SK-N-SH (cell line): ENCODE measurements around the gene MIGA2. TPM values are rescaled to one million over a fixed set of nuclear protein-coding genes. Genes with fewer than 3 reads are reported as not detected.

Experiments used
- CTCF ChIA-PET: fragments of 300-600, 350-600 bp; formaldehyde crosslinking; extraction: SDS; loops from one replicate; lab custom pipeline; 2021; lab: Yijun Ruan, JAX
- POLR2A ChIA-PET: fragments of 350-600 bp; sonication (Branson Sonifier 250); formaldehyde crosslinking; extraction: SDS; loops from one replicate; lab custom pipeline; 2020; ENCODE audit warnings: antibody characterized with exemption, inconsistent platforms; lab: Yijun Ruan, JAX
- DNase-seq: peaks from one replicate; pipeline ENCODE4 v3.0.0; 2012
- H2AFZ ChIP-seq: fragments of 200-600 bp; sonication (generic); 2 replicates; pipeline ENCODE4 v1.8.1; 2016; ENCODE audit warnings: antibody characterized with exemption, mild to moderate bottlenecking, low read depth
- H3F3A ChIP-seq: fragments of 200-600 bp; sonication (generic); replicated peaks from 2 replicates; pipeline ENCODE3; 2016; ENCODE audit warnings: antibody characterized with exemption, mild to moderate bottlenecking; ENCODE audit not compliant: insufficient read depth
- H3K27ac ChIP-seq, 2 experiments: fragments of 200-500 bp in 1 of 2; fragments of 200-600 bp in 1 of 2; sonication (Bioruptor generic) in 1 of 2; sonication (generic), shearing (Covaris generic) in 1 of 2; 2 replicates each; pipeline versions ENCODE4 v1.5.1 to v1.6.1; 2014 to 2016; ENCODE audit warnings: low read depth in 2 of 2, inconsistent platforms in 1 of 2, low read length in 1 of 2, mild to moderate bottlenecking in 1 of 2, mixed read lengths in 1 of 2
- H3K27me3 ChIP-seq: fragments of 200-600 bp; sonication (generic), shearing (Covaris generic); 2 replicates; pipeline ENCODE4 v1.6.1; 2016; ENCODE audit warnings: mixed run types; ENCODE audit not compliant: insufficient read depth
- H3K36me3 ChIP-seq, 2 experiments: fragments of 200-500 bp in 1 of 2; fragments of 200-600 bp in 1 of 2; sonication (Bioruptor generic) in 1 of 2; sonication (generic) in 1 of 2; replicated peaks in 1 of 2; 2 replicates each; pipeline versions ENCODE3 to v1.5.1; 2014 to 2016; ENCODE audit warnings: low read length in 1 of 2, mild to moderate bottlenecking in 1 of 2; ENCODE audit not compliant: insufficient read depth in 2 of 2, control insufficient read depth in 1 of 2
- H3K4me1 ChIP-seq, 2 experiments: fragments of 200-500 bp in 1 of 2; fragments of 200-600 bp in 1 of 2; sonication (Bioruptor generic) in 1 of 2; sonication (generic), shearing (Covaris generic) in 1 of 2; 2 replicates each; pipeline versions ENCODE4 v1.5.1 to v1.6.1; 2014 to 2016; ENCODE audit warnings: low read depth in 1 of 2, low read length in 1 of 2, mixed run types in 1 of 2; ENCODE audit not compliant: insufficient read depth in 2 of 2, control insufficient read depth in 1 of 2
- H3K4me2 ChIP-seq: fragments of 200-600 bp; sonication (generic), shearing (Covaris generic); 2 replicates; pipeline ENCODE4 v1.6.1; 2017; ENCODE audit warnings: mixed run types
- H3K4me3 ChIP-seq, 2 experiments: fragments of 200-500 bp in 1 of 2; fragments of 200-600 bp in 1 of 2; sonication (Bioruptor generic) in 1 of 2; sonication (generic), shearing (Covaris generic) in 1 of 2; 2 replicates each; pipeline versions ENCODE4 v1.5.1 to v1.8.1; 2014 to 2016; ENCODE audit warnings: low read depth in 2 of 2, inconsistent platforms in 1 of 2, low read length in 1 of 2, mild to moderate bottlenecking in 1 of 2, mixed read lengths in 1 of 2, moderate library complexity in 1 of 2
- H3K79me2 ChIP-seq: fragments of 200-600 bp; sonication (generic); 2 replicates; pipeline ENCODE4 v1.8.1; 2017; ENCODE audit warnings: mild to moderate bottlenecking; ENCODE audit not compliant: insufficient read depth
- H3K9ac ChIP-seq: fragments of 200-600 bp; sonication (generic); 2 replicates; pipeline ENCODE4 v1.6.1; 2017; ENCODE audit warnings: mixed run types
- H3K9me2 ChIP-seq: fragments of 200-600 bp; sonication (generic); 2 replicates; pipeline ENCODE4 v1.6.1; 2017; ENCODE audit warnings: mixed run types
- H3K9me3 ChIP-seq: fragments of 200-600 bp; sonication (generic); 2 replicates; pipeline ENCODE4 v1.6.1; 2017; ENCODE audit warnings: mixed run types, mild to moderate bottlenecking, moderate library complexity
- H4K20me1 ChIP-seq: fragments of 200-600 bp; sonication (generic); 2 replicates; pipeline ENCODE4 v1.6.1; 2017; ENCODE audit warnings: mild to moderate bottlenecking, mixed run types; ENCODE audit not compliant: insufficient read depth
- CHD2 ChIP-seq: fragments of 150-350 bp; IDR thresholded peaks from 2 replicates; pipeline ENCODE4 v1.6.1; 2018; ENCODE audit warnings: low read length; ENCODE audit not compliant: partially characterized antibody
- ELF1 ChIP-seq: IDR thresholded peaks from 2 replicates; pipeline ENCODE4 v1.4.0; 2012
- FOXJ3 ChIP-seq: sonication (generic); formaldehyde crosslinking; IDR thresholded peaks from 2 replicates; pipeline ENCODE4 v1.5.1; 2020; ENCODE audit warnings: mild to moderate bottlenecking, missing genetic modification reagents
- GABPA ChIP-seq: IDR thresholded peaks from 2 replicates; pipeline ENCODE4 v1.4.0; 2012; ENCODE audit warnings: low read depth, mild to moderate bottlenecking
- JUND ChIP-seq: IDR thresholded peaks from 2 replicates; pipeline ENCODE4 v1.4.0; 2012
- MXI1 ChIP-seq: IDR thresholded peaks from 2 replicates; pipeline ENCODE4 v1.6.1; 2012; ENCODE audit warnings: mild to moderate bottlenecking, low read depth, low read length, improper control_type of control experiment
- NRF1 ChIP-seq: IDR thresholded peaks from 2 replicates; pipeline ENCODE4 v1.6.1; 2012; ENCODE audit warnings: low read depth, mild to moderate bottlenecking, low read length
- POLR2AphosphoS5 ChIP-seq: IDR thresholded peaks from 2 replicates; pipeline ENCODE4 v1.6.1; 2012; ENCODE audit warnings: low read depth, low read length
- RFX5 ChIP-seq: IDR thresholded peaks from 2 replicates; pipeline ENCODE4 v1.6.1; 2012; ENCODE audit warnings: mild to moderate bottlenecking, improper control_type of control experiment, low read length
- SIN3A ChIP-seq: IDR thresholded peaks from 2 replicates; pipeline ENCODE4 v1.6.1; 2012; ENCODE audit warnings: low read depth, mild to moderate bottlenecking, low read length, moderate library complexity, borderline replicate concordance
- SMC3 ChIP-seq: IDR thresholded peaks from 2 replicates; pipeline ENCODE4 v1.6.1; 2012; ENCODE audit warnings: low read depth, low read length, improper control_type of control experiment
- TAF1 ChIP-seq: IDR thresholded peaks from 2 replicates; pipeline ENCODE4 v1.6.1; 2012; ENCODE audit warnings: low read depth, mild to moderate bottlenecking, low read length, moderate library complexity, borderline replicate concordance
- YY1 ChIP-seq: IDR thresholded peaks from 2 replicates; pipeline ENCODE4 v1.4.0; 2012; ENCODE audit warnings: low read depth, mild to moderate bottlenecking
- WGBS: methylation state at CpG from one replicate; pipeline ENCODE4 v1.1.6; 2017; ENCODE audit warnings: low lambda C conversion rate; 5-methylcytosine and 5-hydroxymethylcytosine counted together
- polyA plus RNA-seq, 3 experiments: library from polyadenylated mRNA; depleted of rRNA; stranded (reverse); fragments of >200 nt; gene quantifications; 2 replicates each; pipeline ENCODE4 v1.2.3, GENCODE V29; 2012
- TF ChIP-seq, protein P1 (sequence below): IDR thresholded peaks from 2 replicates; pipeline ENCODE4 v1.4.0; 2012; ENCODE audit warnings: low read depth, borderline replicate concordance
- TF ChIP-seq, protein P2 (sequence below): fragments of 150-350 bp; IDR thresholded peaks from 2 replicates; pipeline ENCODE4 v1.6.1; 2017; ENCODE audit warnings: antibody characterized with exemption, low read length, low read depth, borderline replicate concordance
- TF ChIP-seq, protein P3 (sequence below): IDR thresholded peaks from 2 replicates; pipeline ENCODE4; 2012
- TF ChIP-seq, protein P4 (sequence below): IDR thresholded peaks from 2 replicates; pipeline ENCODE4 v1.4.0; 2012; ENCODE audit warnings: low read depth

MIGA2 gene, protein sequence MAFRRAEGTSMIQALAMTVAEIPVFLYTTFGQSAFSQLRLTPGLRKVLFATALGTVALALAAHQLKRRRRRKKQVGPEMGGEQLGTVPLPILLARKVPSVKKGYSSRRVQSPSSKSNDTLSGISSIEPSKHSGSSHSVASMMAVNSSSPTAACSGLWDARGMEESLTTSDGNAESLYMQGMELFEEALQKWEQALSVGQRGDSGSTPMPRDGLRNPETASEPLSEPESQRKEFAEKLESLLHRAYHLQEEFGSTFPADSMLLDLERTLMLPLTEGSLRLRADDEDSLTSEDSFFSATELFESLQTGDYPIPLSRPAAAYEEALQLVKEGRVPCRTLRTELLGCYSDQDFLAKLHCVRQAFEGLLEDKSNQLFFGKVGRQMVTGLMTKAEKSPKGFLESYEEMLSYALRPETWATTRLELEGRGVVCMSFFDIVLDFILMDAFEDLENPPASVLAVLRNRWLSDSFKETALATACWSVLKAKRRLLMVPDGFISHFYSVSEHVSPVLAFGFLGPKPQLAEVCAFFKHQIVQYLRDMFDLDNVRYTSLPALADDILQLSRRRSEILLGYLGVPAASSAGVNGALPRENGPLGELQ
- 21.2 and 26.4 TPM in 2 replicates for polyA plus RNA-seq (2012; rRNA removed)
- 6.0 and 9.9 TPM in 2 replicates for polyA plus RNA-seq (2012; cell fraction: cytosol; rRNA removed)
- 104 and 119 TPM in 2 replicates for polyA plus RNA-seq (2012; cell fraction: nucleus; rRNA removed)

DNA sequence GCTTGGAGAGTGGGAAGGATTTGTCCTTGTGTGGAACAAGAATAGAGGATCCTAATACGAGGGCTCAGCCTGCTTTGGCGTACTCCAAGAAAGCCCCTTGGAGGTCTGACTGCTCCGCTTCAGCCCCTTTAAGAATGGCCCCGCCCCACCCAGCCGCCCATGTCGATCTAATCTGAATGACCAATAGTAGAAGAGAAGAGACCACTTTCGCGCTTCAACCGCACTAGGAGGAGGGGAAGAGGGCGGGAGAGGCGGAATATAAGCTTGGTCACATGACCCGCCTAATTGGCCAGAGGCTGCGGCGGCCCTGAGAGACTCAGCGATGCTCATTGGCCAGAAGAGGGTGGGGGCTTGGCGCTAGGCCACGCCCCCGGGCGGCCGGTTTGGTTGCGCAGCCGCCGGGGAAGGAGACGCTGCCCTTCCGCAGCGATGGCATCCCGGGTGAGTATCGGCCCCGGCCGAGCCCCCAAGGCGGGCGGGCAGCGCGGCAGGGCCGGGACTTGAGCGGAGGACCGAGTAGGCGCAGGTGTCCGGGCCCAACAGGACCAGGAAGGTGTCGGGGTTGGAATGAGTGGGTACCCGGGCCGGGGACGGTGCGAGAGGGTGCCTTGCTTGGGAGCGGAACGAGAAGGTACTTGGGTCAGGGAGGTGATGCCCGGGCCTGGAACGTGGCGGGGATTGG, at the start of gene MIGA2:
MIGA2 (plus strand) TSS at position 386 of the 682 bp plus-strand sequence. CDS start 3,969 bp downstream, outside the sequence.
- 1% methylated on average over 23 of the region's 49 CpGs for WGBS
- Histone ChIP-seq H3K27ac (peak within 1 kb of the TSS; percentile 37 to 60; a peak in 3 of 4 replicates), H3K27me3 (no peaks in the 10 kb centered on the region), H3K79me2 (peaks cover 37% of the 10 kb centered on the region), H3K4me3 (peak within 1 kb of the TSS; percentile 88 to 93), H3K9ac (peak within 1 kb of the TSS; percentile 85), H3K4me2 (peak within 1 kb of the TSS; percentile 93), H4K20me1 (peaks cover 4% of the 10 kb centered on the region; the same call in 1 of the 2 replicates), H3K9me2 (no peaks in the 10 kb centered on the region), H3F3A (no peaks in the 10 kb centered on the region), H2AFZ (peak within 1 kb of the TSS; percentile 97), H3K4me1 (peaks cover 7 to 24% of the 10 kb centered on the region in 2 experiments; a peak in 3 of 4 replicates), H3K36me3 (peaks cover 0 to under 1% of the 10 kb centered on the region in 2 experiments), H3K9me3 (no peaks in the 10 kb centered on the region)
- DNase-seq: peak; percentile 98
- no peak for TF ChIP-seq ELF1
- TF ChIP-seq, protein P1, sequence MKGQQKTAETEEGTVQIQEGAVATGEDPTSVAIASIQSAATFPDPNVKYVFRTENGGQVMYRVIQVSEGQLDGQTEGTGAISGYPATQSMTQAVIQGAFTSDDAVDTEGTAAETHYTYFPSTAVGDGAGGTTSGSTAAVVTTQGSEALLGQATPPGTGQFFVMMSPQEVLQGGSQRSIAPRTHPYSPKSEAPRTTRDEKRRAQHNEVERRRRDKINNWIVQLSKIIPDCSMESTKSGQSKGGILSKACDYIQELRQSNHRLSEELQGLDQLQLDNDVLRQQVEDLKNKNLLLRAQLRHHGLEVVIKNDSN: peak; percentile 94
- peak; percentile 84 for TF ChIP-seq TAF1
- peak; percentile 79 for TF ChIP-seq NRF1
- TF ChIP-seq MXI1: peak; percentile 51; the same call in 1 of the 2 replicates
- TF ChIP-seq, protein P2, sequence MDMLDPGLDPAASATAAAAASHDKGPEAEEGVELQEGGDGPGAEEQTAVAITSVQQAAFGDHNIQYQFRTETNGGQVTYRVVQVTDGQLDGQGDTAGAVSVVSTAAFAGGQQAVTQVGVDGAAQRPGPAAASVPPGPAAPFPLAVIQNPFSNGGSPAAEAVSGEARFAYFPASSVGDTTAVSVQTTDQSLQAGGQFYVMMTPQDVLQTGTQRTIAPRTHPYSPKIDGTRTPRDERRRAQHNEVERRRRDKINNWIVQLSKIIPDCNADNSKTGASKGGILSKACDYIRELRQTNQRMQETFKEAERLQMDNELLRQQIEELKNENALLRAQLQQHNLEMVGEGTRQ: peak; percentile 81
- TF ChIP-seq SIN3A: peak; percentile 89; the same call in 1 of the 2 replicates
- peak; percentile 82 for TF ChIP-seq RFX5
- peak; percentile 68 for TF ChIP-seq CHD2
- TF ChIP-seq GABPA: peak; percentile 57
- TF ChIP-seq JUND: no peak
- TF ChIP-seq, protein P3, sequence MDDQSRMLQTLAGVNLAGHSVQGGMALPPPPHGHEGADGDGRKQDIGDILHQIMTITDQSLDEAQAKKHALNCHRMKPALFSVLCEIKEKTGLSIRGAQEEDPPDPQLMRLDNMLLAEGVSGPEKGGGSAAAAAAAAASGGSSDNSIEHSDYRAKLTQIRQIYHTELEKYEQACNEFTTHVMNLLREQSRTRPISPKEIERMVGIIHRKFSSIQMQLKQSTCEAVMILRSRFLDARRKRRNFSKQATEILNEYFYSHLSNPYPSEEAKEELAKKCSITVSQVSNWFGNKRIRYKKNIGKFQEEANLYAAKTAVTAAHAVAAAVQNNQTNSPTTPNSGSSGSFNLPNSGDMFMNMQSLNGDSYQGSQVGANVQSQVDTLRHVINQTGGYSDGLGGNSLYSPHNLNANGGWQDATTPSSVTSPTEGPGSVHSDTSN: peak; percentile 99
- TF ChIP-seq FOXJ3 (CRISPR knock-in tag): no peak
- peak; percentile 71; the same call in 1 of the 2 replicates for TF ChIP-seq YY1
- no peak for TF ChIP-seq SMC3
- peak; percentile 75 for TF ChIP-seq POLR2AphosphoS5
- TF ChIP-seq, protein P4, sequence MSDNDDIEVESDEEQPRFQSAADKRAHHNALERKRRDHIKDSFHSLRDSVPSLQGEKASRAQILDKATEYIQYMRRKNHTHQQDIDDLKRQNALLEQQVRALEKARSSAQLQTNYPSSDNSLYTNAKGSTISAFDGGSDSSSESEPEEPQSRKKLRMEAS: peak; percentile 22; the same call in 1 of the 2 replicates
- CTCF ChIA-PET: no interaction called here
- POLR2A ChIA-PET: interaction anchor here (0.5 to 1.3 kb wide), 2 partner anchors 13 to 1750 kb away, joined by 5 read pairs; no protein-coding TSS in a partner anchor
